ENCODE measurements around the gene AGPS.

- TF ChIP-seq CTCF (IDR thresholded peaks at IDR 0.05) (no peak), POLR2A (IDR thresholded peaks at IDR 0.05) (no peak)
Measured at GRCh38 chr2:177554365-177554764, 161.8 kb downstream of the AGPS start.
